Lower lobe of right lung (tissue), 2 donors: Measurements from ENCODE around the gene IGFBP4. TPM values are rescaled to one million over a fixed set of nuclear protein-coding genes. Genes with fewer than 3 reads are reported as not detected.

ENCODE experiments used
- ATAC-seq, 2 donors: fragments of 200-7000 bp; cut with Tn5 transposase; one replicate each; pipeline ENCODE4 v1.9.1; 2020 to 2022; ENCODE audit warnings: mild to moderate bottlenecking in 2 of 2, moderate library complexity in 2 of 2
- DNase-seq: peaks from one replicate; pipeline ENCODE4 v3.0.0-alpha.2; 2020
- H3K27ac ChIP-seq: fragments of 200-600 bp; one replicate; pipeline ENCODE4 v1.8.0; 2022
- H3K27me3 ChIP-seq: fragments of 200-600 bp; one replicate; pipeline ENCODE4 v1.8.0; 2022; ENCODE audit warnings: low read depth
- H3K36me3 ChIP-seq: fragments of 200-600 bp; one replicate; pipeline ENCODE4 v1.8.0; 2022; ENCODE audit warnings: mild to moderate bottlenecking
- H3K4me1 ChIP-seq: fragments of 200-600 bp; one replicate; pipeline ENCODE4 v1.8.0; 2022
- H3K4me3 ChIP-seq: fragments of 200-600 bp; one replicate; pipeline ENCODE4 v1.8.0; 2022; ENCODE audit warnings: mild to moderate bottlenecking
- H3K9me3 ChIP-seq: fragments of 200-600 bp; one replicate; pipeline ENCODE4 v1.8.0; 2022
- intact Hi-C: fragments of 100-400 bp; cut with DNase I; formaldehyde crosslinking; loops from one replicate; pipeline ENCODE4 v1.11.0; 2022
- total RNA-seq: library from RNA; stranded (reverse); fragmentation: NEBNext Ultra II Directional; extraction: Animal tissue kit (Norgen Biotek cat#: 25700); gene quantifications from one replicate; pipeline ENCODE4 v1.2.1, GENCODE V29; 2021
- TF ChIP-seq, protein P1 (sequence below): fragments of 200-600 bp; IDR thresholded peaks from one replicate; pipeline ENCODE4 v1.8.0; 2022; ENCODE audit warnings: antibody characterized with exemption, mild to moderate bottlenecking
- donor health status: DM: no; HTN: yes; CAD: no; lungs with severe emphysema.

The IGFBP4 gene
- total RNA-seq, 1 donor from 2014 or later = 371 TPM

GRCh38 chr17:40498281-40499084 is 55.2 kb downstream of the IGFBP4 start:
- intact Hi-C loops = no loop called here
- Histone ChIP-seq H3K4me3 (no peak overlapping the region), H3K9me3 (no peaks in the 10 kb centered on the region), H3K27ac (no peak overlapping the region), H3K27me3 (no peaks in the 10 kb centered on the region), H3K36me3 (no peaks in the 10 kb centered on the region), H3K4me1 (peaks cover 29% of the 10 kb centered on the region)
- ATAC-seq (peak; percentile 35 to 58), DNase-seq (no peak)
- TF ChIP-seq, protein P1, sequence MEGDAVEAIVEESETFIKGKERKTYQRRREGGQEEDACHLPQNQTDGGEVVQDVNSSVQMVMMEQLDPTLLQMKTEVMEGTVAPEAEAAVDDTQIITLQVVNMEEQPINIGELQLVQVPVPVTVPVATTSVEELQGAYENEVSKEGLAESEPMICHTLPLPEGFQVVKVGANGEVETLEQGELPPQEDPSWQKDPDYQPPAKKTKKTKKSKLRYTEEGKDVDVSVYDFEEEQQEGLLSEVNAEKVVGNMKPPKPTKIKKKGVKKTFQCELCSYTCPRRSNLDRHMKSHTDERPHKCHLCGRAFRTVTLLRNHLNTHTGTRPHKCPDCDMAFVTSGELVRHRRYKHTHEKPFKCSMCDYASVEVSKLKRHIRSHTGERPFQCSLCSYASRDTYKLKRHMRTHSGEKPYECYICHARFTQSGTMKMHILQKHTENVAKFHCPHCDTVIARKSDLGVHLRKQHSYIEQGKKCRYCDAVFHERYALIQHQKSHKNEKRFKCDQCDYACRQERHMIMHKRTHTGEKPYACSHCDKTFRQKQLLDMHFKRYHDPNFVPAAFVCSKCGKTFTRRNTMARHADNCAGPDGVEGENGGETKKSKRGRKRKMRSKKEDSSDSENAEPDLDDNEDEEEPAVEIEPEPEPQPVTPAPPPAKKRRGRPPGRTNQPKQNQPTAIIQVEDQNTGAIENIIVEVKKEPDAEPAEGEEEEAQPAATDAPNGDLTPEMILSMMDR = no peak

- Histone ChIP-seq H3K4me3 (peak overlapping the region; percentile 2), H3K4me1 (peaks cover 29% of the 10 kb centered on the region), H3K27ac (peak overlapping the region; percentile 1), H3K9me3 (no peaks in the 10 kb centered on the region), H3K36me3 (no peaks in the 10 kb centered on the region), H3K27me3 (no peaks in the 10 kb centered on the region)
- intact Hi-C loops = no loop called here
- TF ChIP-seq, protein P1 = no peak
- ATAC-seq (peak; percentile 90 to 92), DNase-seq (peak; percentile 91)
Observed at GRCh38 chr17:40499551-40500189, 56.4 kb downstream of the IGFBP4 start.

GRCh38 chr17:40500190-40500589 is 56.9 kb downstream of the IGFBP4 start:
- Histone ChIP-seq H3K9me3 (no peaks in the 10 kb centered on the region), H3K27me3 (no peaks in the 10 kb centered on the region), H3K4me3 (no peak overlapping the region), H3K4me1 (peaks cover 29% of the 10 kb centered on the region), H3K27ac (peak overlapping the region; percentile 1), H3K36me3 (no peaks in the 10 kb centered on the region)
- intact Hi-C loops = no loop called here
- DNase-seq (no peak), ATAC-seq (no peak)
- TF ChIP-seq, protein P1 = no peak

DNA sequence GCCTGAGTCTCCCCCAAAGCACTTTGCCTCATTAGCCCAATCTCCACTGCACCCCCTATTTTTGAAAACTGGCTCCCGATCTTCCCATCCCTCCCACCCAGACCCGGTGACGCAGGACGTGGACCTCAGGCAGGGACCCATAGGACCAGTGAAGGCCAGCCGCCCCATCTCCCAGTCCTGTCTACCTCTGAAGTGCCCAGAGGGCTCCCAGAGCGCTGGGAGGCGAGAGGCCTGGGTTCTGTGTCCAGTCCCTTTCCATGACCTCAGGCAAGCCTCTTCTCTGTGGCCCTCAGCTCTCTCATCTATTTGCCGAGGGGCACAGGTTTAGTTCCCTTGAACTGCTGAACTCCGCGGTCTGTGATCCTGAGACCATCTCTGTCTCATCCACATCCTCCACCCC is 57.5 kb downstream of the IGFBP4 start:
- H3K27me3 ChIP-seq = no peaks in the 10 kb centered on the region
- no peaks in the 10 kb centered on the region for H3K9me3 ChIP-seq
- intact Hi-C loops = no loop called here
- H3K27ac ChIP-seq = no peak overlapping the region
- TF ChIP-seq, protein P1 = no peak
- peaks cover 29% of the 10 kb centered on the region for H3K4me1 ChIP-seq
- no peaks in the 10 kb centered on the region for H3K36me3 ChIP-seq
- H3K4me3 ChIP-seq = no peak overlapping the region
- no peak for DNase-seq
- ATAC-seq = no peak

GRCh38 chr17:40501499-40501911 is 58.3 kb downstream of the IGFBP4 start, which contains the start of gene TNS4:
TSS of gene TNS4 (minus strand) at chr17:40501623. CDS start at chr17:40496425, 5,198 bp downstream.
- TF ChIP-seq, protein P1 = no peak
- no peaks in the 10 kb centered on the region for H3K9me3 ChIP-seq
- intact Hi-C loops = no loop called here
- peaks cover 29% of the 10 kb centered on the region for H3K4me1 ChIP-seq
- DNase-seq = no peak
- H3K36me3 ChIP-seq = no peaks in the 10 kb centered on the region
- H3K27ac ChIP-seq = no peak within 1 kb of the TSS
- no peak within 1 kb of the TSS for H3K4me3 ChIP-seq
- no peaks in the 10 kb centered on the region for H3K27me3 ChIP-seq
- ATAC-seq = peak; percentile 11 to 52
